Kidney (tissue), 14 donors: ENCODE data around the gene WBP1L. TPM values are rescaled to one million over a fixed set of nuclear protein-coding genes. Genes with fewer than 3 reads are reported as not detected.

ENCODE experiments used
- DNase-seq, 5 donors: peaks; one replicate each; pipeline ENCODE4 v3.0.0-alpha.2; 2013 to 2020
- FAIRE-seq: peaks from 2 replicates; lab custom pipeline; 2012; peaks lifted over from hg19 to GRCh38; lab: Jason Lieb, UNC
- H3K27ac ChIP-seq, 2 donors: one replicate each; pipeline ENCODE4 v1.7.0; 2013; ENCODE audit warnings: low read depth in 2 of 2, low read length in 2 of 2, inconsistent platforms in 1 of 2
- H3K27me3 ChIP-seq: one replicate; pipeline ENCODE4 v1.7.1; 2013; ENCODE audit warnings: low read length, inconsistent platforms; ENCODE audit not compliant: control insufficient read depth, insufficient read depth
- H3K36me3 ChIP-seq, 3 donors: one replicate each; pipeline versions ENCODE4 v1.7.0 to v1.7.1; 2013; ENCODE audit warnings: low read length in 3 of 3, control low read depth in 1 of 3, inconsistent platforms in 1 of 3; ENCODE audit not compliant: insufficient read depth in 3 of 3, control insufficient read depth in 2 of 3
- H3K4me1 ChIP-seq, 3 donors: one replicate each; pipeline versions ENCODE4 v1.7.0 to v1.7.1; 2013; ENCODE audit warnings: low read length in 3 of 3, inconsistent platforms in 1 of 3, low read depth in 1 of 3; ENCODE audit not compliant: control insufficient read depth in 2 of 3, insufficient read depth in 2 of 3
- H3K4me3 ChIP-seq, 3 donors: one replicate each; pipeline versions ENCODE4 v1.7.0 to v1.8.1; 2013; ENCODE audit warnings: low read length in 3 of 3, control low read depth in 1 of 3, inconsistent platforms in 1 of 3
- H3K9ac ChIP-seq, 3 donors: one replicate each; pipeline versions ENCODE4 v1.7.0 to v1.7.1; 2013; ENCODE audit warnings: low read length in 3 of 3, control low read depth in 1 of 3, inconsistent platforms in 1 of 3
- H3K9me3 ChIP-seq, 3 donors: one replicate each; pipeline versions ENCODE4 v1.7.0 to v1.7.1; 2013; ENCODE audit warnings: low read length in 3 of 3, control low read depth in 1 of 3, inconsistent platforms in 1 of 3; ENCODE audit not compliant: control insufficient read depth in 2 of 3, insufficient read depth in 1 of 3
- CTCF ChIP-seq: IDR thresholded peaks from 3 replicates; pipeline ENCODE4 v1.5.1; 2012; ENCODE audit warnings: mild to moderate bottlenecking, moderate library complexity, borderline replicate concordance; ENCODE audit not compliant: insufficient read depth; ENCODE audit errors: extremely low read depth
- intact Hi-C: fragments of 100-400 bp; cut with DNase I; formaldehyde crosslinking; loops from one replicate; pipeline ENCODE4 v1.11.1; 2022
- polyA plus RNA-seq: library from polyadenylated mRNA; stranded (reverse); fragments of 350-450 nt; fragmentation: Illumina TruSeq; extraction: RNeasy Lipid Tissue Mini Kit (QIAGEN cat#74804); gene quantifications from one replicate; pipeline ENCODE4 v1.2.3, GENCODE V29; 2014; ENCODE audit warnings: low read depth, low replicate concordance; ENCODE audit not compliant: insufficient read depth
- total RNA-seq: library from RNA; stranded (reverse); fragmentation: NEBNext Ultra II Directional; extraction: Animal tissue kit (Norgen Biotek cat#: 25700); gene quantifications from one replicate; pipeline ENCODE4 v1.2.1, GENCODE V29; 2021
- donor health status: control.
- donor health status: control.
- donor health status: control.
- donor health status: control.
- donor health status: control.
- donor health status: DM: yes; HTN: yes; CAD: no.
- donor health status: Normal renal cell carcinoma (clear cell type).

Gene WBP1L
- total and polyA plus RNA-seq, 2 donors from 2014 or later, result 27.8 to 55.7 TPM

- Histone ChIP-seq H3K27me3 (no peaks in the 10 kb centered on the region), H3K4me1 (peaks cover 3 to 18% (median 16%) of the 10 kb centered on the region in 3 donors), H3K9ac (no peak overlapping the region), H3K9me3 (no peaks in the 10 kb centered on the region), H3K36me3 (no peaks in the 10 kb centered on the region), H3K4me3 (no peak overlapping the region), H3K27ac (peak overlapping the region in 1 of 2 donors; percentile 59)
- DNase-seq, result no peak
- no peak for TF ChIP-seq CTCF
- intact Hi-C loops, result no loop called here
- no peak for FAIRE-seq
Observed at GRCh38 chr10:102720337-102720736, 23.4 kb upstream of the WBP1L start.

- Histone ChIP-seq H3K4me3 (no peak overlapping the region), H3K9me3 (no peaks in the 10 kb centered on the region), H3K9ac (no peak overlapping the region), H3K4me1 (peaks cover 3 to 17% (median 14%) of the 10 kb centered on the region in 3 donors), H3K27me3 (no peaks in the 10 kb centered on the region), H3K36me3 (no peaks in the 10 kb centered on the region), H3K27ac (peak overlapping the region; percentile 34 to 59)
- no peak for TF ChIP-seq CTCF
- DNase-seq, result no peak
- FAIRE-seq, result no peak
- intact Hi-C loops, result no loop called here
Observed at GRCh38 chr10:102720775-102721301, 22.9 kb upstream of the WBP1L start.

DNA sequence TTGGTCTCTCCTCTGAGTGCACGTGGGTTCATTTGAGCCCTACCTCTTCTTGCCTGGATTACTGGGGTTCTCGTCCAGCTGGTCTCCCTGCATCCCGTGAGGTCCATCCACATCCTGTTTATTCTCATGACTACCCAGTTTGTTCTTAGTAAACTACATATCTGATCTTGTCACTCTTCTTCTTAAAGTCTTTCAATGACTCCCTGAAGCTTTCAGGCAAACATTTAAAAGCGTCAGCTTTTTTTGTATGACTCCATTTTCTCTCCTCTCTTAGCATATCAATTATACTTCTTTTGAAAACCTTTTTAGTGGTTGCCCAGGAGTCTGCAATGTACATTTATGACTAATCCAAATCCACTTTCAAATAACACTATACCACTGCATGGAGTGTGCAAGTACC is 21.8 kb upstream of the WBP1L start:
- H3K9ac ChIP-seq, result no peak overlapping the region
- no peak overlapping the region for H3K4me3 ChIP-seq
- H3K4me1 ChIP-seq, result peaks cover 3 to 14% (median 14%) of the 10 kb centered on the region in 3 donors
- intact Hi-C loops, result no loop called here
- FAIRE-seq (no peak), DNase-seq (no peak)
- H3K9me3 ChIP-seq, result no peaks in the 10 kb centered on the region
- no peak overlapping the region for H3K27ac ChIP-seq
- no peak for TF ChIP-seq CTCF
- no peaks in the 10 kb centered on the region for H3K27me3 ChIP-seq
- H3K36me3 ChIP-seq, result no peaks in the 10 kb centered on the region

DNA sequence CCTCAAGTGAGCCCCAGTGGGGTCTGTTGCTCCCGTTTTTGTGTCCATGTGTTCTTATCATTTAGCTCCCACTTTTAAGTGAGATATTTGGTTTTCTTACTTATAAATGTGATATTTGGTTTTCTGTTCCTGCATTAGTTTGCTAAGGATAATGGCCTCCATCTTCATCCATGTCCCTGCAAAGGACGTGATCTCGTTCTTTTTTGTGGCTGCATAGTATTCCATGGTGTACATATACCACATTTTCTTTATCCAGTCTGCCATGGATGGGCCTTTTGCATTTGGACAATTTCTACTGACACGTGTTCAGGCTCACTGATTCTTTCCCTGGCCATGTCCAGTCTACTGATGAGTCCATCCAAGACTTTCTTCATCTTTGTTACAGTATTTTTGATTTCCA is 19.8 kb upstream of the WBP1L start:
- H3K4me3 ChIP-seq, result no peak overlapping the region
- no peaks in the 10 kb centered on the region for H3K9me3 ChIP-seq
- no peak overlapping the region for H3K9ac ChIP-seq
- DNase-seq, result no peak
- H3K27ac ChIP-seq, result no peak overlapping the region
- H3K36me3 ChIP-seq, result peaks cover 2 to 8% (median 4%) of the 10 kb centered on the region in 3 donors
- TF ChIP-seq CTCF, result no peak
- no peaks in the 10 kb centered on the region for H3K27me3 ChIP-seq
- FAIRE-seq, result no peak
- peaks cover 0 to 10% (median 7%) of the 10 kb centered on the region in 3 donors for H3K4me1 ChIP-seq
- intact Hi-C loops, result no loop called here
